Measurements from ENCODE around the gene HYAL1. TPM values are rescaled to one million over a fixed set of nuclear protein-coding genes. Genes with fewer than 3 reads are reported as not detected.

The HYAL1 gene
- 0.12 TPM for polyA plus RNA-seq (2013, experiment 1 of 2; ENCODE audit: insufficient read length)
- 0.44 TPM for polyA plus RNA-seq (2013, experiment 2 of 2; ENCODE audit: insufficient read length)

GRCh38 chr3:50303013-50303815, at the start of gene HYAL1:
HYAL1 (minus strand) TSS chr3:50303574; CDS start chr3:50302956, 618 bp downstream.
- no peak for DNase-seq

GRCh38 chr3:50352781-50353180, 49.4 kb upstream of the HYAL1 start:
- DNase-seq: peak; percentile 45

GRCh38 chr3:50351323-50351697, 47.9 kb upstream of the HYAL1 start:
- no peak for DNase-seq

GRCh38 chr3:50350527-50351322, 47.4 kb upstream of the HYAL1 start, which contains the start of the genes CYB561D2 and NPRL2:
CYB561D2 (plus strand) TSS chr3:50350862; CDS start chr3:50351434, 572 bp downstream.
NPRL2 (minus strand) TSS chr3:50350775; CDS start chr3:50350652, 123 bp downstream.
- DNase-seq: peak; percentile 94

- no peak for DNase-seq
These were observed 46.8 kb upstream of the HYAL1 start for GRCh38 chr3:50350213-50350526.

- DNase-seq: peak; percentile 76
These were observed 43.9 kb upstream of the HYAL1 start for GRCh38 chr3:50347187-50347813.

- DNase-seq: peak; percentile 43
These were observed 42.3 kb upstream of the HYAL1 start, which contains the start of gene ZMYND10 for GRCh38 chr3:50345586-50346234. ZMYND10 (minus strand) TSS chr3:50345732; CDS start chr3:50345579, 153 bp downstream.

- no peak for DNase-seq
These were observed 41.6 kb upstream of the HYAL1 start for GRCh38 chr3:50345008-50345407.

GRCh38 chr3:50342813-50343633, 39.6 kb upstream of the HYAL1 start:
- no peak for DNase-seq

GRCh38 chr3:50341996-50342650, 38.7 kb upstream of the HYAL1 start:
- no peak for DNase-seq

GRCh38 chr3:50341537-50341936, 38.2 kb upstream of the HYAL1 start:
- DNase-seq: no peak

- peak; percentile 67 for DNase-seq
These were observed 37.3 kb upstream of the HYAL1 start, which contains the start of gene RASSF1 for GRCh38 chr3:50340448-50341329. RASSF1 (minus strand) TSS chr3:50340836; CDS start chr3:50340805, 31 bp downstream.

- no peak for DNase-seq
These were observed 36.7 kb upstream of the HYAL1 start for GRCh38 chr3:50340147-50340447.

GRCh38 chr3:50339485-50340146, 36.2 kb upstream of the HYAL1 start:
- peak; percentile 73 for DNase-seq

GRCh38 chr3:50338965-50339364, 35.6 kb upstream of the HYAL1 start:
- no peak for DNase-seq

- DNase-seq: peak; percentile 99
These were observed 33.9 kb upstream of the HYAL1 start for GRCh38 chr3:50337175-50337861.

GRCh38 chr3:50336452-50337174, 33.2 kb upstream of the HYAL1 start:
- DNase-seq: peak; percentile 32

All from fibroblast of skin of back (primary cell).